ENCODE results near the gene AP2A2. TPM values are rescaled to one million over a fixed set of nuclear protein-coding genes. Genes with fewer than 3 reads are reported as not detected.

AP2A2 gene
- total and polyA plus RNA-seq, 10 donors = 32.7 to 321 (median 153) TPM

DNA sequence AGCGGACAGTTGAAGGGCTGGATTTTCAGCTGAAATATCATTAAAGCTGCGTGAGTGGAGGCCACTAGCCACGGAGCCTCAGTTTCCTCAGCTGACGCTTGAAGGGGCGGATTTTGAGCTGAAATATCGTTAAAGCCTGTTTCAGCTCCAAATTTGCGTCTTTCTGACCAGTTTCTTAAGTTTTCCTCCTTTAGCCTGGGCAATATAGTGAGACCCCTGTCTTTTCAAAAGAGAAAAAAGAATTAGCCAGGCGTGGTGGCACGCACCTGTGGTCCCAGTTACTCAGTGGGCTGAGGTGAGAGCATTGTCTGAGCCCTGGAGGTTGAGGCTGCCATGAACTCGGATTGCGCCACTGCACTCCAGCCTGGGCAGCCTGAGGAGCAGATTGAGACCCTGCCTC lies 3.7 kb downstream of the AP2A2 start:
- 85 to 94% (median 90%) methylated on average over 11 of the region's 11 CpGs for WGBS, 5 donors
- TF ChIP-seq, protein P1, sequence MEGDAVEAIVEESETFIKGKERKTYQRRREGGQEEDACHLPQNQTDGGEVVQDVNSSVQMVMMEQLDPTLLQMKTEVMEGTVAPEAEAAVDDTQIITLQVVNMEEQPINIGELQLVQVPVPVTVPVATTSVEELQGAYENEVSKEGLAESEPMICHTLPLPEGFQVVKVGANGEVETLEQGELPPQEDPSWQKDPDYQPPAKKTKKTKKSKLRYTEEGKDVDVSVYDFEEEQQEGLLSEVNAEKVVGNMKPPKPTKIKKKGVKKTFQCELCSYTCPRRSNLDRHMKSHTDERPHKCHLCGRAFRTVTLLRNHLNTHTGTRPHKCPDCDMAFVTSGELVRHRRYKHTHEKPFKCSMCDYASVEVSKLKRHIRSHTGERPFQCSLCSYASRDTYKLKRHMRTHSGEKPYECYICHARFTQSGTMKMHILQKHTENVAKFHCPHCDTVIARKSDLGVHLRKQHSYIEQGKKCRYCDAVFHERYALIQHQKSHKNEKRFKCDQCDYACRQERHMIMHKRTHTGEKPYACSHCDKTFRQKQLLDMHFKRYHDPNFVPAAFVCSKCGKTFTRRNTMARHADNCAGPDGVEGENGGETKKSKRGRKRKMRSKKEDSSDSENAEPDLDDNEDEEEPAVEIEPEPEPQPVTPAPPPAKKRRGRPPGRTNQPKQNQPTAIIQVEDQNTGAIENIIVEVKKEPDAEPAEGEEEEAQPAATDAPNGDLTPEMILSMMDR (IDR thresholded peaks at IDR 0.05 in 8 of 11, conservative IDR thresholded peaks at IDR 0.05 in 3 of 11) = no peak
- TF ChIP-seq POLR2AphosphoS5 (IDR thresholded peaks at IDR 0.05) (peak in 1 of 3 donors; percentile 16), POLR2A (IDR thresholded peaks at IDR 0.05) (no peak)
- Histone ChIP-seq H3K27me3 (replicated peaks in 1 of 7) (no peaks in the 10 kb centered on the region), H3K36me3 (peaks cover 0 to 22% (median 0%) of the 10 kb centered on the region in 6 donors), H3K9me3 (no peaks in the 10 kb centered on the region), H3K4me3 (peak overlapping the region in 2 of 8 donors; percentile 6 to 91), H3K4me1 (peaks cover 57 to 94% (median 89%) of the 10 kb centered on the region in 6 donors), H3K27ac (peak overlapping the region in 6 of 8 donors; percentile 48 to 98 (median 95))
- DNase-seq = no peak
- intact Hi-C loops (cut with DNase I; ENCODE audit: low total_unique reads) = no loop called here

DNA sequence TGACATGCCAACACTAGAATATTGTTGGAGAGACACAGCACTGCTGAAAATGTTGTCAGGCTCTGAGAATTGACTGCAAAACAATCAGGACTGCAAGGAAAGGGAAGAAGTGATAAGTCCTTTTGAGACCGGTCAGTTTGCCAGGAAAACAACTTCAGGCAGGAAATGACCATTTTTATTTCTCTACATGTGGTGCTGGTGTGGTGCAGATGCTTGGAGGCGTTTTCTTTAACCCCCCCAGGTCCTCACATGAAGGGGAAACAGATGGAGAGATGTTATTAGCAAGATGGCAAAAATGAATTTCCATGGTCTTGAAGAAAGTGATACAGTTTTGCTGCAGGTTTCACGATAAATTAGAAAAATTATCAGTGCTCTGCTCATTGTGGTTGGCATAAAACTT lies 5.7 kb downstream of the AP2A2 start:
- peak in 1 of 3 donors; percentile 32 for TF ChIP-seq POLR2A (IDR thresholded peaks at IDR 0.05)
- TF ChIP-seq, protein P1 (IDR thresholded peaks at IDR 0.05 in 8 of 11, conservative IDR thresholded peaks at IDR 0.05 in 3 of 11) = no peak
- peak in 1 of 3 donors; percentile 36 for TF ChIP-seq POLR2AphosphoS5 (IDR thresholded peaks at IDR 0.05)
- no peaks in the 10 kb centered on the region for H3K27me3 ChIP-seq (replicated peaks in 1 of 7)
- DNase-seq = no peak
- intact Hi-C loops (cut with DNase I; ENCODE audit: low total_unique reads) = no loop called here
- H3K4me3 ChIP-seq = peak overlapping the region in 1 of 8 donors; percentile 8
- peaks cover 0 to 31% (median 0%) of the 10 kb centered on the region in 6 donors for H3K36me3 ChIP-seq
- no peaks in the 10 kb centered on the region for H3K9me3 ChIP-seq
- H3K4me1 ChIP-seq = peaks cover 60 to 100% (median 85%) of the 10 kb centered on the region in 6 donors
- H3K27ac ChIP-seq = peak overlapping the region; percentile 2 to 98 (median 88)
- 25 to 40% (median 31%) methylated on average over 3 of the region's 3 CpGs for WGBS, 5 donors

DNA sequence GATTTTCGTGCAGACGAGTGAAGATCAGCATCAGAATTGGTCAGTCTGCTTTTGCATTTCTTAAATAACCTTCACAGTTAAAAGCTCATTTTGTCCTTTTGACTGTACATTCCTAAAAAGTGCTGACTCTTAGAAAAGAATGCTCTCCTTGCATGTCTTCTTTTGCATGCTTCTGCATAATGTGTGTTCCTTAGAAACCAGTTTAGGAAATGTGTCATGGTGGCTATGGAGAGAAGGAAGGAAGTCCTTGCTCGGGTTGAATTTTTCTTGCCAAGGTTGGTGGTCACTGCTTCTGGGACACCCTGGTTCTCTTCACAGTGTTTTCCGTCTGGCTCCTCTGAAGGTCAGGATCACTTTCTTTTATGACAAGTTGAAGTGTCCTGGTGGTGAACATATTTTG lies 6.8 kb downstream of the AP2A2 start:
- peaks cover 62 to 100% (median 82%) of the 10 kb centered on the region in 6 donors for H3K4me1 ChIP-seq
- H3K27ac ChIP-seq = peak overlapping the region; percentile 48 to 98 (median 88)
- DNase-seq = no peak
- H3K27me3 ChIP-seq (replicated peaks in 1 of 7) = no peaks in the 10 kb centered on the region
- intact Hi-C loops (cut with DNase I; ENCODE audit: low total_unique reads) = no loop called here
- WGBS, 5 donors = 44 to 51% (median 46%) methylated on average over 4 of the region's 4 CpGs
- no peaks in the 10 kb centered on the region for H3K9me3 ChIP-seq
- no peak overlapping the region for H3K4me3 ChIP-seq
- TF ChIP-seq, protein P1 (IDR thresholded peaks at IDR 0.05 in 8 of 11, conservative IDR thresholded peaks at IDR 0.05 in 3 of 11) = no peak
- TF ChIP-seq POLR2AphosphoS5 (IDR thresholded peaks at IDR 0.05) = peak in 1 of 3 donors; percentile 80
- peaks cover 0 to 34% (median 0%) of the 10 kb centered on the region in 6 donors for H3K36me3 ChIP-seq

DNA sequence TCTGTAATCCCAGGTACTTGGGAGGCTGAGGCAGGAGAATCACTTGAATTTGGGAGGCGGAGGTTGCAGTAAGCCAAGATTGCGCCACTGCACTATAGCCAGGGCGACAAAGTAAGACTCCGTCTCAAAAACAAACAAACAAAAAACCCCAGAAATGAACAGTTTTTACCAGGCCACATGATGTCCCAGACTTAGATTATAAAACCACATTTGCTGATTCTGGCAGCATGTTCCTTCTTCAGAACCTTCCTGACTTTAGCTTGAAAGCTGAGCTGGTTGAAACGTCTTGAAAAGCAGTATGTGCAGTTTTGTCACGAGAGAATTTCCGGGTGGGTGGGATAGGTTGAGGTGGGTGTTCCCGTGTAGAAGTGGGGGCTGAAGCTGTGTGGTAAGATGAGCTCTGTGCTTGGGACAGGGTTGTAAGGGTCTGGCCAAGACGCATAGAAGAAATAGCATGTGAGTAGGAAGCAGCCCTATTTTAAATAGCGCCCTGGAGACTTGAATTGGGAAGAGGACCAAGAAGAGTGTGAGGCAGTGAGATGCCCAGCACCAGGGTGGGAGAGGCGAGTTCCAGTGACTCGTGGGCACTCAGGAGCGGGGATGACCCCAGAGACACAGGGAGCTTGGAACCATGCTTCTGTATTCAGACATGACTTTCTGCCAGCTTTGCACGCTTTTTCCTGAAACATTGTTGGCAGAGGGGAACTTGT lies 7.6 kb downstream of the AP2A2 start:
- no peaks in the 10 kb centered on the region for H3K27me3 ChIP-seq (replicated peaks in 1 of 7)

More for the DNA sequence above, 7.6 kb downstream of the AP2A2 start:
- Histone ChIP-seq H3K4me3 (peak overlapping the region in 2 of 8 donors; percentile 5 to 31), H3K9me3 (no peaks in the 10 kb centered on the region), H3K4me1 (peaks cover 56 to 100% (median 82%) of the 10 kb centered on the region in 6 donors), H3K27ac (peak overlapping the region; percentile 48 to 98 (median 88)), H3K36me3 (peaks cover 0 to 39% (median 0%) of the 10 kb centered on the region in 6 donors)
- 35 to 44% (median 39%) methylated on average over 14 of the region's 14 CpGs for WGBS, 5 donors
- intact Hi-C loops (cut with DNase I; ENCODE audit: low total_unique reads) = no loop called here
- peak in 1 of 3 donors; percentile 29 for TF ChIP-seq POLR2AphosphoS5 (IDR thresholded peaks at IDR 0.05)
- TF ChIP-seq, protein P1 (IDR thresholded peaks at IDR 0.05 in 8 of 11, conservative IDR thresholded peaks at IDR 0.05 in 3 of 11) = no peak
- DNase-seq = no peak
